CD4-positive, alpha-beta T cell treated with Interleukin-10 for 1 hour (primary cell): ENCODE measurements around the gene SLC12A4.
"Not testable (repeated sequence)": the region's sequence is repeated elsewhere in the genome, so short reads cannot be mapped to it uniquely, and the experiment has no call there.

Experiments
- DNase-seq: peaks from one replicate; pipeline ENCODE4 v3.0.0-alpha.2; 2020

SLC12A4 gene

GRCh38 chr16:67968400-67969253, at the start of gene SLC12A4:
Gene SLC12A4 (minus strand): TSS chr16:67968637. CDS start chr16:67968553, 84 bp downstream.
- peak; percentile 92 for DNase-seq

GRCh38 chr16:68015681-68016080, 47.2 kb upstream of the SLC12A4 start, which contains the start of gene DPEP2NB:
Gene DPEP2NB (minus strand): TSS chr16:68015911. CDS start chr16:68015770, 141 bp downstream.
- DNase-seq: no peak

DNA sequence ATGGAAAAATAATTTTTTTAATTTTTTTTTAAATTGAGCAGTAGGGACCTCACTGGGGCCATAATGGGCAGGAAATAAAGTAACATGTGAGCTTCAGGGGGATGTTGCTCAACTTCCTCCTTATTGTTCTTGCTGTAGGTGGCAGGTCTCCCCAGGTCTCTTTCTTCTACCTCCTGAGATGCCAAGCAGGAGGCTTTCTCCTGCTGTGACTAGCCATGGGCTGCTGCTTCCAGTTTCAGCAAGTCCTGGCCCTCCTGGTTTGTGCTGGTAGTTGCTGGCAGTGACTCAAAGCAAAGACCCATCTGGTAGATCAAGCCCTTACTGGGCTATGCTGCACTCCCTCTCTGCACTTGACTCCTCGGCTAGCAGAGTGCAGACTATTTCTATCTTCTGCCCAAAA, 45.0 kb upstream of the SLC12A4 start:
- no peak for DNase-seq

DNA sequence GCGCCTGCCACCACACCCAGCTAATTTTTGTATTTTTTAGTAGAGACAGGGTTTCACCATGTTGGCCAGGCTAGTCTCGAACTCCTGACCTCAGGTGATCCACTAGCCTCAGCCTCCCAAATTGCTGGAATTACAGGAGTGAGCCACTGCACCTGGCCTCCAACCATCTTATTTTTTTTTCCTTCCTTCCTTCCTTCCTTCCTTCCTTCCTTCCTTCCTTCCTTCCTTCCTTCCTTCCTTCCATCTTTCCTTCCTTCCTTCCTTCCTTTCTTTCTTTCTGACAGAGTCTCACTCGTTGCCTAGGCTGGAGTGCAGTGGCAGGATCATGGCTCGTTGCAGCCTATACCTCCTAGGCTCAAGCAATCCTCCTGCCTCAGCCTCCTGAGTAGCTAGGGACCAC, 41.4 kb upstream of the SLC12A4 start:
- not testable (repeated sequence) for DNase-seq

- DNase-seq: no peak
These were observed 40.8 kb upstream of the SLC12A4 start for GRCh38 chr16:68009157-68009735.

GRCh38 chr16:68005786-68006286, 37.4 kb upstream of the SLC12A4 start:
- DNase-seq: peak; percentile 70

GRCh38 chr16:68005211-68005610, 36.8 kb upstream of the SLC12A4 start:
- no peak for DNase-seq

GRCh38 chr16:68003031-68003430, 34.6 kb upstream of the SLC12A4 start:
- DNase-seq: no peak

DNA sequence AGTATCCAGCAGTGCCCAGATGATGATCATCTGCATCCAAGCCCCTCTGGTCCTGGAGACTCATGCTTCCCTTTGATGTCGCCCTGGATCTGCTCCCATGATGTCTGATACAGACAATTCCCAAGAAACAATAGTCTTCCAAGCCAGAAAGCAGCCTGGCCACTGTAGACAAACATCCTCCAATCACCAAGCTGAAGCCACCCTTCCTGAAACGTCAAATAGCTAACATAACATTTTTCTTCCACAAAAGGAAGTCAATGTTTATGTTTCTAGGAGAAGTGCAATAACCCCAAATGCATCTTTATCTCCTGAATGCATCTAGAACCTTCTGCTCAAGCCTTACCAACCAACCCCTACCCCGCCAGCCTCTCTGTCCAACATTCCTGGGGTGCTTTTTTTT, 32.0 kb upstream of the SLC12A4 start:
- DNase-seq: no peak

GRCh38 chr16:67999985-68000384, 31.5 kb upstream of the SLC12A4 start:
- DNase-seq: no peak

DNA sequence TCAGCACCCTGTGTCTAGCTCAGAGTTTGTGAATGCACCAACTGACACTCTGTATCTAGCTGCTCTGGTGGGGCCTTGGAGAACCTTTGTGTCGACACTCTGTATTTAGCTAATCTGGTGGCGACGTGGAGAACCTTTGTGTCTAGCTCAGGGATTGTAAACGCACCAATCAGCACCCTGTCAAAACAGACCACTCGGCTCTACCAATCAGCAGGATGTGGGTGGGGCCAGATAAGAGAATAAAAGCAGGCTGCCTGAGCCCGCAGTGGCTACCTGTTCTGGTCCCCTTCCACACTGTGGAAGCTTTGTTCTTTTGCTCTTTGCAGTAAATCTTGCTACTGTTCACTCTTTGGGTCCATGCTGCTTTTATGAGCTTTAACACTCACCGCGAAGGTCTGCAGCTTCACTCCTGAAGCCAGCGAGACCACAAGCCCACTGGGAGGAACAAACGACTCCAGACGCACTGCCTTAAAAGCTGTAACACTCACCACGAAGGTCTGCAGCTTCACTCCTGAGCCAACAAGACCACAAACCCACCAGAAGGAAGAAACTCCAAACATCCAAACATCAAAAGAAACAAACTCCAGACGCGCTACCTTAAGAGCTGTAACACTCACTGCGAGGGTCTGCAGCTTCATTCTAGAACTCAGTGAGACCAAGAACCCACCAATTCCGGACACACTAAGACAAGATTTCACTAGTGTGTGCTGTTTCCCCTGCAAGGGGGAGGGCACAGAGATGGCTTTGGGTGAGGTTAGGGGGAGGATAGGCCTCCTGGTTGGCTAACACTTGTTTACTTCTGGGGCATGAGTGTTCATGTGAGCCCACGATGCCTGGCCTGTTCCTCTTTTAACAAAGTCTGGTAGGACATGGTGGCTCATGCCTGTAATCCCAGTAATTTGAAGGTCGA, 30.6 kb upstream of the SLC12A4 start, which contains the start of gene DPEP2:
TSS of gene DPEP2 (minus strand) at position 706 of the 910 bp plus-strand sequence. CDS start 6,272 bp downstream, outside the sequence.
- DNase-seq: peak; percentile 62

GRCh38 chr16:67998231-67998778, 29.9 kb upstream of the SLC12A4 start:
- DNase-seq: not testable (repeated sequence)

GRCh38 chr16:67996666-67997065, 28.2 kb upstream of the SLC12A4 start:
- no peak for DNase-seq

DNA sequence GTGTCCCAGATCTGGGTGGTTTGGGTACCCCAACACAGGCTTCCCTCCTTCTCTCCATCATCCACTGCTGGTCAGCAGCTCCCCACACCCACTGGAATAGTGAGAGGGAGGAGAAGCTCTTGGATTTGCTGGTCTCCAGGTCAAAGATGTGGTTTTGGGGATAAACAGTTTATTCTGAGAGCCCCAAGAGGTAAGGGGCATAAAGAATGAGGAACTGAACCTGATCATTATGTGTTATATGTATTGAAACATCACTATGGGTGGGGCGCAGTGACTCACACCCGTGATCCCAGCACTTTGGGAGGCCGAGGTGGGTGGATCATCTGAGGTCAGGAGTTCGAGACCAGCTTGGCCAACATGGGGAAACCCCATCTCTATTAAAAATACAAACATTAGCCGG, 27.0 kb upstream of the SLC12A4 start:
- peak; percentile 40 for DNase-seq

GRCh38 chr16:67994040-67994408, 25.6 kb upstream of the SLC12A4 start:
- not testable (repeated sequence) for DNase-seq

GRCh38 chr16:67993207-67994039, 25.0 kb upstream of the SLC12A4 start:
- DNase-seq: peak; percentile 85

DNA sequence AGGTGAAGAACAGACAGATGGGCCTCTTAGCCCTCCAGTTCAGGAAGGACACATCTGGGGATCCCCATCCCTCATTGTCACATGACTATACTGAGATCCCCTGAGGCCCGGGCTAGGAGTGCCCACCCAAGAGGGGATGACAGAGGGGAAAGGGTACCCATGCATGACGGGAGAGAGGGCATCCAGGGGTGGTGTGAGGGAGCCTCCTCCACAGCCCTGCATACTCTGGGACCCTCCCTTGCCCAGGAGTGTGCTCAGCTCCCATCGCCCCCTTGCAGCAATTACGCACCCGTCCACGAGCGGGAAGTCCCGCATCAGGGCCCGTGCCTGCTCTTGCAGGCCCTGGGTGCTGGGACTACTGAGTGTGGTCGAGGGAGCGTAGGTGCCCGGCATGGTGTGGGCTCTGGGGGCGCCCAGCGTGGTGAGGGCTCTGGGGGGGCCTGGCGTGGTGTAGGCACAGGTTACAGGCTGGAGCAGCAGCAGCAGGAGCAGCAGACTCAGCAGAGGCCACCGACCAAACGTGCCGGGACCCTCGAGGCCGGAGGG, 24.3 kb upstream of the SLC12A4 start:
- no peak for DNase-seq

DNA sequence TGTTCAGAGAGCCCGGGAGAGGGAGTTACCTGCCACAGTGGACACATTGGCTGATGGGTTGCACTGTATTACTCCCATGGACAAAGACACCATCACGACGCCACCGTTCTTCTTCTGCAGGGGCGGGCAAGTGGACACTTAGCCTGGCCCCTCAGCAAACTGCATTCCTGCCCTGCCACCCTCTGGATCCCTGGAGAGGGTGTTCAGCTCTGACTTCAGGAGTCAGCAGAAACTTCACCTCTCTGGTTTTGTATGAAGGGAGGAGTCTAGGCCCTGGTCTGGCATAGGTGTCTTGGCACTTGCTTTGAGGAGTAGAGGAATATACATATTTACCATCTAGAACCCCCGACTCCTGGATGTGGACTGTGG, 21.6 kb upstream of the SLC12A4 start:
- DNase-seq: no peak

DNA sequence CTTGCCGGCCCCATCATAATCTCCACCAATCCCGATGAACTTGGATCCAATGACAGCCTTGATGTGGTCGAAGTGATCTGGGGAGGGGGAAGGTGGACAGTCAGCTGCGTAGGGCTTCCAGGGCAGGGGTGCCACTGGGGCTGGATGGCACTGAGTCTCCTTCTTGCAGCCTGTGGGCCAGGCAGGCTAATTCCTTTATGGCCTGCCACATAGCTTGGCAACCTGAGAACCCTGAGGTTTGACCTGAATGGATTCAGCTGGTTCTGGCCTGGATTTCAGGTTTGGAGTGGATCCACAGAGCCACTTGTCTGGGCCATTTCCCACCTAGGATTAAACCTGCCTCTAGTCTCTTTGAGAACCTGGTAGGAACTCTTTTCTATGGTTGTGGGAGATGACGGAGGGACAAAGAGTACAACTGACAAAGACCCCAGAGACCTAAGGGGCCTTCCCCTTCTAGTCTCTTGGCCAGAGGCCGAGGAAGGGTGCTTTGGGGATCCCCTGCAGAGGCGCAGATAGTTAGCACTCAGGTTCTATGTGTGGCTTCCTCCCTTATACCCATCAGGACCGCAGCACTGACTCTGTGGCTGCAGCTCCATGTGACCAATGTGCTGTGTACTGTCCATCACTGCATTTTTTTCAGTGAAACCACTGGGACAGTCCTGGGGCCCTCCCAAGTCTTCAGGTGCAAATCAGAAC, 21.0 kb upstream of the SLC12A4 start:
- no peak for DNase-seq

DNA sequence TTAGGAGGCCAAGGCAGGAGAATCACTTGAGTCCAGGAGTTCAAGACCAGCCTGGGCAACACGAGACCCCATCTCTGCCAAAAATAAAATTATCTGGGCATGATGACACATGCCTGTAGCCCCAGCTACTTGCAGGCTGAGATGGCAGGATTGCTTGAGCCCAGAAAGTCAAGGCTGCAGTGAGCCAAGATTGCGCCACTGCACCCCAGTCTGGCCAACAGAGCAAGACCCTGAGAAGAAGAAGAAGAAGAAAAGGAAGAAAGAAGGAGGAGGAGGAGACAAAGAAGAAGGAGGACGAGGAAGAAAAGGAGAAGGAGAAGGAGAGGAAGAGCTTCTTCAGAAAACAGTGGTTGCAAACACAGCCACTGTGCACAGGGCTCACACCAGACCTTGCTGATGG, 20.2 kb upstream of the SLC12A4 start:
- no peak for DNase-seq
